Mucosa of stomach (tissue), 1 donor: Measurements from ENCODE around the gene BRPF3.

ENCODE experiments used
- H3K27me3 ChIP-seq: one replicate; pipeline ENCODE4 v1.7.0; 2013; ENCODE audit warnings: mild to moderate bottlenecking, low read length; ENCODE audit not compliant: control insufficient read depth, insufficient read depth
- H3K36me3 ChIP-seq: one replicate; pipeline ENCODE4 v1.7.0; 2013; ENCODE audit warnings: low read length; ENCODE audit not compliant: control insufficient read depth, insufficient read depth
- H3K4me1 ChIP-seq: one replicate; pipeline ENCODE4 v1.7.0; 2013; ENCODE audit warnings: mild to moderate bottlenecking, low read length; ENCODE audit not compliant: control insufficient read depth, insufficient read depth
- H3K4me3 ChIP-seq: one replicate; pipeline ENCODE4 v1.7.0; 2013; ENCODE audit warnings: low read length
- H3K9ac ChIP-seq: one replicate; pipeline ENCODE4 v1.7.0; 2013; ENCODE audit warnings: mild to moderate bottlenecking, low read length, moderate library complexity
- H3K9me3 ChIP-seq: one replicate; pipeline ENCODE4 v1.7.0; 2013; ENCODE audit warnings: mild to moderate bottlenecking, low read length, moderate library complexity; ENCODE audit not compliant: control insufficient read depth
- donor health status: Pancreatic carcinoma.

BRPF3 gene

GRCh38 chr6:36180126-36180525 is 16.4 kb upstream of the BRPF3 start:
- Histone ChIP-seq H3K4me3 (no peak overlapping the region), H3K9me3 (no peaks in the 10 kb centered on the region), H3K4me1 (no peaks in the 10 kb centered on the region), H3K27me3 (no peaks in the 10 kb centered on the region), H3K36me3 (no peaks in the 10 kb centered on the region), H3K9ac (no peak overlapping the region)

- no peak overlapping the region for H3K4me3 ChIP-seq
- H3K9ac ChIP-seq = no peak overlapping the region
- H3K36me3 ChIP-seq = no peaks in the 10 kb centered on the region
- no peaks in the 10 kb centered on the region for H3K27me3 ChIP-seq
- H3K9me3 ChIP-seq = no peaks in the 10 kb centered on the region
- H3K4me1 ChIP-seq = no peaks in the 10 kb centered on the region
Measured at GRCh38 chr6:36184311-36184710, 12.2 kb upstream of the BRPF3 start.

GRCh38 chr6:36186199-36186598 is 10.3 kb upstream of the BRPF3 start:
- no peaks in the 10 kb centered on the region for H3K27me3 ChIP-seq
- no peaks in the 10 kb centered on the region for H3K4me1 ChIP-seq

GRCh38 chr6:36187446-36187845 is 9.1 kb upstream of the BRPF3 start:
- no peak overlapping the region for H3K4me3 ChIP-seq
- no peaks in the 10 kb centered on the region for H3K9me3 ChIP-seq
- H3K9ac ChIP-seq = no peak overlapping the region
- no peaks in the 10 kb centered on the region for H3K36me3 ChIP-seq
- H3K27me3 ChIP-seq = no peaks in the 10 kb centered on the region
- no peaks in the 10 kb centered on the region for H3K4me1 ChIP-seq

More at GRCh38 chr6:36186199-36186598, 10.3 kb upstream of the BRPF3 start:
- H3K9me3 ChIP-seq = no peaks in the 10 kb centered on the region
- no peaks in the 10 kb centered on the region for H3K36me3 ChIP-seq
- no peak overlapping the region for H3K4me3 ChIP-seq
- H3K9ac ChIP-seq = no peak overlapping the region

- peak overlapping the region; percentile 54 for H3K4me3 ChIP-seq
- peaks cover 15% of the 10 kb centered on the region for H3K4me1 ChIP-seq
- no peaks in the 10 kb centered on the region for H3K27me3 ChIP-seq
- no peaks in the 10 kb centered on the region for H3K9me3 ChIP-seq
- H3K9ac ChIP-seq = peak overlapping the region; percentile 79
- no peaks in the 10 kb centered on the region for H3K36me3 ChIP-seq
Measured at GRCh38 chr6:36195471-36196112, 952 bp upstream of the BRPF3 start.

- Histone ChIP-seq H3K27me3 (no peaks in the 10 kb centered on the region), H3K4me3 (peak overlapping the region; percentile 52), H3K9ac (peak overlapping the region; percentile 79), H3K9me3 (no peaks in the 10 kb centered on the region), H3K4me1 (peaks cover 15% of the 10 kb centered on the region), H3K36me3 (peaks cover 14% of the 10 kb centered on the region)
Measured at GRCh38 chr6:36196880-36197548, 470 bp downstream of the BRPF3 start.

GRCh38 chr6:36197739-36198221 is 1.2 kb downstream of the BRPF3 start:
- H3K36me3 ChIP-seq = peaks cover 19% of the 10 kb centered on the region
- no peaks in the 10 kb centered on the region for H3K27me3 ChIP-seq
- peak overlapping the region; percentile 79 for H3K9ac ChIP-seq
- H3K4me3 ChIP-seq = peak overlapping the region; percentile 52
- H3K9me3 ChIP-seq = no peaks in the 10 kb centered on the region
- H3K4me1 ChIP-seq = peaks cover 15% of the 10 kb centered on the region

GRCh38 chr6:36198986-36199385 is 2.4 kb downstream of the BRPF3 start:
- H3K4me1 ChIP-seq = peaks cover 15% of the 10 kb centered on the region
- no peak overlapping the region for H3K4me3 ChIP-seq
- H3K9ac ChIP-seq = no peak overlapping the region
- peaks cover 22% of the 10 kb centered on the region for H3K36me3 ChIP-seq
- no peaks in the 10 kb centered on the region for H3K9me3 ChIP-seq
- H3K27me3 ChIP-seq = no peaks in the 10 kb centered on the region

GRCh38 chr6:36200154-36200891 is 3.8 kb downstream of the BRPF3 start:
- H3K4me3 ChIP-seq = no peak overlapping the region
- H3K9me3 ChIP-seq = no peaks in the 10 kb centered on the region
- peaks cover 15% of the 10 kb centered on the region for H3K4me1 ChIP-seq
- no peak overlapping the region for H3K9ac ChIP-seq
- no peaks in the 10 kb centered on the region for H3K27me3 ChIP-seq
- peaks cover 22% of the 10 kb centered on the region for H3K36me3 ChIP-seq

- H3K4me1 ChIP-seq = peaks cover 10% of the 10 kb centered on the region
- peaks cover 22% of the 10 kb centered on the region for H3K36me3 ChIP-seq
Measured at GRCh38 chr6:36200998-36201596, 4.6 kb downstream of the BRPF3 start.

GRCh38 chr6:36201612-36202011 is 5.1 kb downstream of the BRPF3 start:
- Histone ChIP-seq H3K27me3 (no peaks in the 10 kb centered on the region), H3K4me1 (peaks cover 8% of the 10 kb centered on the region), H3K9me3 (no peaks in the 10 kb centered on the region), H3K36me3 (peaks cover 22% of the 10 kb centered on the region), H3K4me3 (no peak overlapping the region), H3K9ac (no peak overlapping the region)

More at GRCh38 chr6:36200998-36201596, 4.6 kb downstream of the BRPF3 start:
- Histone ChIP-seq H3K27me3 (no peaks in the 10 kb centered on the region), H3K9me3 (no peaks in the 10 kb centered on the region), H3K4me3 (no peak overlapping the region), H3K9ac (no peak overlapping the region)

GRCh38 chr6:36202101-36202500 is 5.6 kb downstream of the BRPF3 start:
- Histone ChIP-seq H3K9ac (no peak overlapping the region), H3K4me1 (peaks cover 8% of the 10 kb centered on the region), H3K27me3 (no peaks in the 10 kb centered on the region), H3K4me3 (no peak overlapping the region), H3K36me3 (peaks cover 22% of the 10 kb centered on the region), H3K9me3 (no peaks in the 10 kb centered on the region)
